ENCODE measurements around the gene B4GALNT2.
"Not testable (repeated sequence)": the region's sequence is repeated elsewhere in the genome, so short reads cannot be mapped to it uniquely, and the experiment has no call there.

Gene B4GALNT2
- total RNA-seq, result 0 to 5.0 (median 0) reads per million in 17 experiments

DNA sequence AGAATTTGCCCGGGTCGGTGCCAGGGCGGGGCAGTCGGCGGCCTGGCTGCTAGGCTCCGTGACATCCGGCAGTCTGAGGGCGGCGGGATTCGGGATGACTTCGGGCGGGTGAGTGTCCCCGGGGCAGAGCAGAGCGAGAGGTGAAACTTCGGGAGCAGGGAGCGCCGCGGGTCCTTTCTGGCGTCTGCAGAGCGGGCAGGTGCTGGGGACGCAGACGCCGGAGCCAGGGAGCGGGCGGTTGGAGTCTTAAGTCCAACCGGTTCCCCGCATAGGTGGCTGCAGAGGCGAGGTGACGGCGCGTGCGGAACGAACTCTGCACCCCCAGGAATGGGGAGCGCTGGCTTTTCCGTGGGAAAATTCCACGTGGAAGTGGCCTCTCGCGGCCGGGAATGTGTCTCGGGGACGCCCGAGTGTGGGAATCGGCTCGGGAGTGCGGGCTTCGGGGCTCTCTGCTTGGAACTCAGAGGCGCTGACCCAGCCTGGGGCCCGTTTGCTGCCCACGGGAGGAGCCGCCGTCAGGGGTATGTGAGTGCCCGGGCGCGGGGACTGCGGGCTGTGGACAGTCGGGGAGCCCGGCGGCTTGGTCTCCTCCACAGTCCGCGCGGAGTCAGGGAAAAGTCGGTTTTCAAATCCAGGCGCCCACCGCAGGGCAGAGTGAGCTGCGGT lies at the start of gene B4GALNT2:
B4GALNT2 (plus strand) TSS at position 71 of the 666 bp plus-strand sequence; CDS start at position 95, 24 bp downstream.
- DNase-seq, result no peak

DNA sequence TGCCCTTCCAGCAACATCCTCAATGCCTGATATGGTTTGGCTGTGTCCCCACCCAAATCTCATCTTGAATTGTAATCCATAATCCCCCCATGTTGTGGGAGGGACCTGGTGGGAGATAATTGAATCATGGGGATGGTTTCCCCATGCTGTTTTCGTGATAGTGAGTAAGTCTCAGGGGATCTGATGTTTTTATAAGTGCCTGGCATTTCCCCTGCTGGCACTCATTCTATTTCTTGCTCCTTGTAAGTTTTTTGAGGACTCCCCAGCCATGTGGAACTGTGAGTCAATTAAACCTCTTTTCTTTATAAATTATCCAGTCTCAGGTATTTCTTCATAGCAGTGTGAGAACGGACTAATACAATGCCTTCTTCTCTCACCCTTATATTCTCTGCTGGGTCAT lies 47.5 kb upstream of the B4GALNT2 start:
- DNase-seq, result not testable (repeated sequence)

GRCh38 chr17:49085565-49086315 lies 46.8 kb upstream of the B4GALNT2 start:
- DNase-seq, result no peak

GRCh38 chr17:49086316-49086605 lies 46.3 kb upstream of the B4GALNT2 start:
- DNase-seq, result no peak

DNA sequence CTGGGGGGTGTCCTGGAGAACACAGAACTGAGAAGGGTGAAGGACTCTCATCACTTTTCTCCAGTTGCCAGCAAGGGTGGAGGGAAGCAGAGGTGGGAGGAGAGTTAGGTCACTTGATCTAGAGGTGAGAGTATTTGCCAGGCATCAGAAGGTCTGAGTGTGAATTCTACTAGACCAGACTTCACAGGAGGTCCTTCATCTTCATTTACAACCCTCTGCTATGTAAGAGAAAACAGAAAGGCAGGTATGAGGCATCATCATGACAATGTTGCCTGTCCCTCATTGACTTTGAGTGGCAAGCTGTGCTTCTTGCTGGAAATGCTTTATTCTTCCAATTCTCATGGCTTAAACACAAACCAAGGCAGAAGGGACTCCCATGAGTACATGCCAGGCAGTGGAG lies 45.9 kb upstream of the B4GALNT2 start:
- DNase-seq, result no peak

GRCh38 chr17:49089094-49089493 lies 43.5 kb upstream of the B4GALNT2 start:
- no peak for DNase-seq

GRCh38 chr17:49090878-49091594 lies 41.5 kb upstream of the B4GALNT2 start:
- DNase-seq, result no peak

GRCh38 chr17:49093131-49093530 lies 39.4 kb upstream of the B4GALNT2 start:
- no peak for DNase-seq

DNA sequence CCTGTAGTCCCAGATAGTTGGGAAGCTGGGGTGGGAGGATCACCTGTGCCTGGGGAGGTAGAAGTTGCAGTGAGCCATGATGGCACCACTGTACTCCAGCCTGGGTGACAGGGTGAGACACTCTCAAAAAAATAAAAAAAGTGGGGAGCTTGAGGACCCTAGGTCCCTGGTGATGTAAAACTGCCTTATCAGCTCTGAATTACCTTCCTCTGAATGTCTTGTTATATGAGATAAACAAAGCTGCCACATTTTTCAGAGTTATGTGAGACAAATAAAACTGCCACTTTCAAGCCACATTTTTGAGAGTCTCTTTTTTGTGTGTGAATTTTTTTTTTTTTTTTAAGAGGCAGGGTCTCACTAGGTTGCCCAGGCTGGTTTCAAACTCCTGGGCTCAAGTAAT lies 32.0 kb upstream of the B4GALNT2 start:
- no peak for DNase-seq

- no peak for DNase-seq
These were observed 31.5 kb upstream of the B4GALNT2 start for GRCh38 chr17:49101054-49101534.

DNA sequence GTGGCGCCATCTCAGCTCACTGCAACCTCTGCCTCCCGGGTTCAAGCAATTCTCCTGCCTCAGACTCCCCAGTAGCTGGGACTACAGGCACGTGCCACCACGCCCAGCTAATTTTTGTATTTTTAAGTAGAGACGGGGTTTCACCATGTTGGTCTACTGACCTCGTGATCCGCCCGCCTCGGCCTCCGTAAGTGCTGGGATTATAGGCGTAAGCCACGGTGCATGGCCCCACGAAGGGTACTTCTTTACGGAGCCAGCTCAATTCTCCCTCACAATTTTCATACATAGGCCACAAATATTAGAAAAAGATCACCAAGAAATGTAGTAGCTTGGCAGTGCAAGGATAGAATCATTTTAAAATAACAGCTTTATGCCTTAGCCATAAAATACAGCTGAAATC lies 29.2 kb upstream of the B4GALNT2 start:
- DNase-seq, result not testable (repeated sequence)

DNA sequence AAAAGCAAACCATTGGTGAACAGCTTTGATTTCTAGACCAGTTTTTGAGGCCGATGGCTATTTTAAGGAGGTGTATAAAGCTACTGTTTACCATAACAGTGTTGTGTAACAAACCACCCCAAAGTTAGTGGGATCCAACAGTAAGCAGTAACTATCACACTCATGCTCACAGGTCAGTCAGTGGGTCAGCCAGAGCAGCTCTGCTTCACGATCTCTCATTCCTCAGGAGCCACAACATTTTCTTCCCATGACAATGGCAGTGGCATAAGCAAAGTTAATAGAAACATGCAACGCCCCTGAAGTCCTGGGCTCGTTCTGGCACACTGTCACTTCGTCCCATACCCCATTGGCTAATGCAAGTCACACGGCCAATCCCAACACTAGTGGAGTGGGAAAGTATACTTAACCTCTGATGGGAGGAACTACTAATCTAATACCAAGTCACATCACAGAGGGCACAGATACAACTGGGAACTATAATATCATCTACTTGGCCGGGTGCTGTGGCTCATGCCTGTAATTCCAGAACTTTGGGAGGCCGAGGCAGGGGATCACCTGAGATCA lies 28.0 kb upstream of the B4GALNT2 start:
- no peak for DNase-seq

DNA sequence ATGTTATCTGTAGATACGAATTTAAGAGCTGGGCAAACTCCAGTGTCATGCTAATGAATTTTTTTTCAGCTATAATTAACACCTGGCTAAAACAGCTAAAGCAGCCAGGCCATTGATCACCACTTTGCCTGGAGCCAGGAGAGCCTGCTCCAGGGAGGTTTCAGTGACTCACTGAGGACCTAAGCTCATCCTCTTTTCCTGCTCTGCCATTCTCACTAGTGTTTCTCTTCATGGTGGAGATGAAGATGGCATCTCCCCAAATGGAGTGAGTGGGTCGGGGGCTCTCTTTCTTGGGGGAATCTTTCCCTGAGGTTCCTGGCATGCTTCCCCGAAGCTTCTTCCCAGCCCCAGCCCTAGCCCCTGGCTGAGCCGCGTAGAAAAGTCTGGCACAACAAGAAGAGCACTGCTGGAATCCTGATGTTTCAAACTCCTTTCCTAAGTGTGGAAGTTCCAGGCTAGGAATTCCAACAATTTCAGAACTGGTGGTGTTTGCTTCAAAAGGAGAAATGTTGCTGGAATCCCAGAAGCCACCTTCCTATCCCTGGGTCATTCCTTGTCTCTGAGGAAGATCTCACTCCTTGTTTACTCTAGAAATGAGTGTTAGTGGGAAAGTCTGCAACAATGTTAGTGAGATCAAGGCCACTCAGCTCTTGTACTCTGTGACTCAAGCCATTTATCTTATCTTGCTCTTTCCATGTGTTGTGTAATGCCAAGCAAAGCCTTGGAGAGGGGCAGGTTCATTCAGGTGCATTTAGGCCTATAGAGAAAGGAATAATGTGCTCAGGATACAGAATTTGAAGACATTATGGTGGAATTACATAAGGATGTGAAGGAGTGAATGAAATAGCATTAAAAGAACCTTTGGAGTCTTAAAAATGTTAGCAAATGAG lies 26.0 kb upstream of the B4GALNT2 start:
- DNase-seq, result no peak

GRCh38 chr17:49107211-49107557 lies 25.4 kb upstream of the B4GALNT2 start:
- DNase-seq, result no peak

- no peak for DNase-seq
These were observed 24.3 kb upstream of the B4GALNT2 start for GRCh38 chr17:49108318-49108717.

GRCh38 chr17:49110509-49110908 lies 22.1 kb upstream of the B4GALNT2 start:
- DNase-seq, result no peak

DNA sequence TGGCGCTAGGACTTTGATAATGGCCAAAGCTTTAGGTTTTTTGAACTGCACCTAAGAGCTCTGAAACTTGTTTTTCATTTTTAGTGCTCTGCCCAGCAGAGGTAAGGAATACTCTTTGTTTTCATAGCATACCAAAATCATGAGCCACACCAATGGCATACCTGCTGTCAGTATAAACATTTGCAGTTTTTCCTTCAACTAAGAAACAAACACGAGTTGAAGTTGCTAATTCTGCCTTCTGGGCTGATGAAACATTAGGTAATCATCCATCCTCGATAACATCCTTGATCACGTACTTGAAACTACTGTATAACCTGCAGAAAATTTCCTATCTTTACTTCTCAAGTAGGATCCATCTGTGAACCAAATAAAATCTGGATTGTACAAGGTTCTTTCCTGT lies 20.6 kb upstream of the B4GALNT2 start:
- DNase-seq, result no peak

DNA sequence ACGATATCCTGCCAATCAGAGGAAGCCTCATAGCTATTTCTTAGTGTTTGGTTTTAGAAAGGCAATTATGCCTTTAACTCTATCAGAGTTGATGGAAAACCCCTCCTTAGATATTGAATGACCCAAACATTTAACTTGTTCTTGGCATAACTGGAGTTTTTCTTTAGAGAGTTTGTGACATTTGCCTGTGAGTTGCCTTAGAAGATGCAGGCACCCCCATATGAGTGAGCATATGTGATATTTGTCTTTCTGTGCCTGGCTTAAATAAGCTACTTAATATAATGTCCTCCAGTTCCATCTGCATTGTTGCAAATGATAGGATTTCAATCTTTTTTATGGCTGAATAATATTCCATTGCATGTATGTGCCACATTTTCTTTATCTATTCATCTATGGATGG lies 19.6 kb upstream of the B4GALNT2 start:
- no peak for DNase-seq

DNA sequence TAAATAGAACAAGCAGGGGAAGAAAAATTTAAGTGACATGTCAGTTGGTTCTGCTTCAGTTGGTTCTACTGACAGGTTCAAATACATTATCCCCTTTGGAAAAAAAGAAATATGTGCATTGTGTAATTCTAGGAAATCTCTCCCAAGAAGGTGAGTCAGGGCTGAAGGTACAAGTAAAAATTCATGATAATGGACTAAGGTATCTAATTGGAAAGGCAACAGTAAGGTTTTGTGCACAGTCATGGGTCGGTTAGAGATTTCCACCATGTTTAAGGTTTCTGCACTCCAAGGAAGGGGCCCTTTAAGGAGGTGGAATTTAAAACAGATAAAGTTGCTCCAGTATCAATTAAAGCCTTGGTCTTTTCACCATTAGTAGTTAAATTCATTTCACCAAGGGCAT lies 17.9 kb upstream of the B4GALNT2 start:
- DNase-seq, result no peak

DNA sequence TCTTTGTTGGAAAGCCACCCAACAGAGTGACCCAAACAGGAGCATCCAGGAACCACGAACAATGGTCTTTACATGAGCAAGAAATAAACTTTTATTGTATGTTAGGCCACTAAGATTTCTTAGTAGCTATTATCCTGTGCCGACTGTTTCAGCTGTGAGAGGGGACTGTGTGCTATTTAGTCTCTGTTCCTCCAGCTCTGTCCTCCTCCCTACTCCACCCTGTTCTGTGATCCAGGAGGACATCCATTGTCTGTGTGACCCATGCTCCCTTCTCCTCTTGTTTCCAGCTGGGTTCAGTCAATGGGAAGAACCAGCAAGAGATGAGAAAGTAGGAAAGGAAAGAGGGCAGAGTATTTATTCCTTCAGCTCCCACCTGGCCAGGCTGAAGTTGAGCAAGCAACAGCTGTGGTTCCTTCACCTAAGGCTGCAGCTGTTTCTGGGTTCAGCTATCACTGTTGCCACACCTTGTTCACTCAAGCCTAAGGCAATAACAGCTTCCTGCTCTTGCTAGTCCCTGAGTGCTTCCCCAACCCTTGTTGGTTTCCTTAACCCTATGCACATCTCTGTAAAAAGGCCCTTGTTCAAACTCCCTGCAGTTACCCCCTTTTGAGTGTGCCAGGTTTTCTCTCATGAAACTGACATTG lies 14.9 kb upstream of the B4GALNT2 start:
- no peak for DNase-seq

DNA sequence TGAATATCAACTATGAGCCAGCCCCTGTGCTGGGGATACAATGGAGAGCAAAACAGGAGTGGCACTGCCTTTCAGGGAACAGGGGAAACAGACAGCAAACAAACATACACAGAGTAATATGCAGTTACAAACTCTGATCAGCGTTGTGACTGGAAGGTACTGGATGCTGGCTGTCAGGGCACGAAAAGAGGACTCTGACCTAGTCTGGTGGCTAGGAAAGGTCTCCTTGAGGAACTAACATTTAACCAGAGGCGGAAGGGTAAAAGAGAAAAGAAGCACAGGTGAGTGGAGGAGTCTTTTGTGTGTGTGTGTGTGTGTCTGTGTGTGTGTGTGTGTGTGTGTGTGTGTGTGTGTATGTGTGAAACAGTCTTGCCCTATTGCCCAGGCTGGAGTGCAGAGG lies 12.4 kb upstream of the B4GALNT2 start:
- DNase-seq, result no peak

Measured in suppressor macrophage (primary cell).